Stimulated activated effector memory CD8-positive, alpha-beta T cell treated with anti-CD3 and anti-CD28 coated beads, Interleukin-12 subunit alpha, Interleukin-12 subunit beta, amount 100 ng/mL, for 72 hours (primary cell): ENCODE data around the gene PIP4K2B.

Source experiments
- ATAC-seq: fragments of 150-1000 bp; cut with Tn5 transposase; 2 replicates; pipeline ENCODE4 v1.10.0; 2021
- DNase-seq, 2 donors: peaks; one replicate each; pipeline ENCODE4 v3.0.0; 2021 to 2022; ENCODE audit warnings: low spot score in 2 of 2
- H3K27ac Mint-ChIP-seq: one replicate; pipeline ENCODE4 v1.8.0; 2022; ENCODE audit warnings: mild to moderate bottlenecking, mixed read lengths
- H3K36me3 Mint-ChIP-seq: one replicate; pipeline ENCODE4 v1.8.0; 2022; ENCODE audit warnings: mild to moderate bottlenecking, mixed read lengths
- H3K4me1 Mint-ChIP-seq: one replicate; pipeline ENCODE4 v1.8.0; 2022; ENCODE audit warnings: mixed read lengths
- H3K4me3 Mint-ChIP-seq: one replicate; pipeline ENCODE4 v1.8.0; 2022; ENCODE audit warnings: mild to moderate bottlenecking, mixed read lengths
- H3K9me3 Mint-ChIP-seq: one replicate; pipeline ENCODE4 v1.8.0; 2022; ENCODE audit warnings: mixed read lengths

PIP4K2B gene

GRCh38 chr17:38799501-38800236 lies at the start of gene PIP4K2B:
TSS of gene PIP4K2B (minus strand) at chr17:38799556. CDS start at chr17:38799424, 132 bp downstream.
- Mint-ChIP-seq H3K27ac (peak within 1 kb of the TSS; percentile 96), H3K4me1 (peaks cover 35% of the 10 kb centered on the region), H3K4me3 (peak within 1 kb of the TSS; percentile 95), H3K9me3 (no peaks in the 10 kb centered on the region), H3K36me3 (peaks cover 79% of the 10 kb centered on the region)
- ATAC-seq (peak; percentile 89), DNase-seq (peak; percentile 76 to 96)

GRCh38 chr17:38848557-38848891 lies 49.2 kb upstream of the PIP4K2B start:
- no peak for DNase-seq
- no peak overlapping the region for H3K4me3 Mint-ChIP-seq
- ATAC-seq = no peak
- peaks cover 41% of the 10 kb centered on the region for H3K4me1 Mint-ChIP-seq
- no peak overlapping the region for H3K27ac Mint-ChIP-seq
- no peaks in the 10 kb centered on the region for H3K9me3 Mint-ChIP-seq
- H3K36me3 Mint-ChIP-seq = peaks cover 85% of the 10 kb centered on the region

GRCh38 chr17:38844261-38844757 lies 45.0 kb upstream of the PIP4K2B start:
- H3K27ac Mint-ChIP-seq = no peak overlapping the region
- ATAC-seq (no peak), DNase-seq (no peak)
- no peaks in the 10 kb centered on the region for H3K9me3 Mint-ChIP-seq
- H3K4me3 Mint-ChIP-seq = no peak overlapping the region
- peaks cover 6% of the 10 kb centered on the region for H3K4me1 Mint-ChIP-seq
- H3K36me3 Mint-ChIP-seq = peaks cover 47% of the 10 kb centered on the region

GRCh38 chr17:38825762-38826247 lies 26.4 kb upstream of the PIP4K2B start:
- Mint-ChIP-seq H3K27ac (peak overlapping the region; percentile 100), H3K9me3 (no peaks in the 10 kb centered on the region), H3K36me3 (peaks cover 42% of the 10 kb centered on the region), H3K4me3 (peak overlapping the region; percentile 97), H3K4me1 (peaks cover 25% of the 10 kb centered on the region)
- DNase-seq = no peak
- ATAC-seq = no peak

GRCh38 chr17:38824899-38825761 lies 25.8 kb upstream of the PIP4K2B start, which contains the start of gene CWC25:
TSS of gene CWC25 (minus strand) at chr17:38825321. CDS start at chr17:38825183, 138 bp downstream.
- peaks cover 32% of the 10 kb centered on the region for H3K4me1 Mint-ChIP-seq
- H3K4me3 Mint-ChIP-seq = peak within 1 kb of the TSS; percentile 97
- H3K27ac Mint-ChIP-seq = peak within 1 kb of the TSS; percentile 100
- DNase-seq = peak; percentile 100
- peaks cover 49% of the 10 kb centered on the region for H3K36me3 Mint-ChIP-seq
- peak; percentile 92 for ATAC-seq
- no peaks in the 10 kb centered on the region for H3K9me3 Mint-ChIP-seq

GRCh38 chr17:38815576-38816193 lies 16.3 kb upstream of the PIP4K2B start:
- ATAC-seq (peak; percentile 95), DNase-seq (peak in 1 of 2 donors; percentile 69)
- H3K27ac Mint-ChIP-seq = peak overlapping the region; percentile 44
- peaks cover 14% of the 10 kb centered on the region for H3K4me1 Mint-ChIP-seq
- H3K36me3 Mint-ChIP-seq = peaks cover 96% of the 10 kb centered on the region
- H3K9me3 Mint-ChIP-seq = no peaks in the 10 kb centered on the region
- no peak overlapping the region for H3K4me3 Mint-ChIP-seq

- ATAC-seq (no peak), DNase-seq (no peak)
- no peak overlapping the region for H3K4me3 Mint-ChIP-seq
- peaks cover 100% of the 10 kb centered on the region for H3K36me3 Mint-ChIP-seq
- no peak overlapping the region for H3K27ac Mint-ChIP-seq
- no peaks in the 10 kb centered on the region for H3K4me1 Mint-ChIP-seq
- H3K9me3 Mint-ChIP-seq = no peaks in the 10 kb centered on the region
These were observed 10.5 kb upstream of the PIP4K2B start for GRCh38 chr17:38809828-38810227.

- Mint-ChIP-seq H3K4me3 (peak overlapping the region; percentile 95), H3K4me1 (peaks cover 35% of the 10 kb centered on the region), H3K36me3 (peaks cover 79% of the 10 kb centered on the region), H3K9me3 (no peaks in the 10 kb centered on the region), H3K27ac (peak overlapping the region; percentile 96)
- no peak for DNase-seq
- ATAC-seq = no peak
These were observed 943 bp upstream of the PIP4K2B start for GRCh38 chr17:38800237-38800760.

- Mint-ChIP-seq H3K4me1 (peaks cover 42% of the 10 kb centered on the region), H3K27ac (peak overlapping the region; percentile 96), H3K36me3 (peaks cover 78% of the 10 kb centered on the region), H3K9me3 (no peaks in the 10 kb centered on the region), H3K4me3 (peak overlapping the region; percentile 95)
- DNase-seq = peak in 1 of 2 donors; percentile 23
- peak; percentile 57 for ATAC-seq
These were observed 499 bp downstream of the PIP4K2B start for GRCh38 chr17:38798614-38799500.

- ATAC-seq (no peak), DNase-seq (peak in 1 of 2 donors; percentile 49)
- peak overlapping the region; percentile 95 for H3K4me3 Mint-ChIP-seq
- no peaks in the 10 kb centered on the region for H3K9me3 Mint-ChIP-seq
- peak overlapping the region; percentile 96 for H3K27ac Mint-ChIP-seq
- H3K4me1 Mint-ChIP-seq = peaks cover 45% of the 10 kb centered on the region
- H3K36me3 Mint-ChIP-seq = peaks cover 72% of the 10 kb centered on the region
These were observed 1.5 kb downstream of the PIP4K2B start for GRCh38 chr17:38797828-38798227.

GRCh38 chr17:38797158-38797490 lies 2.2 kb downstream of the PIP4K2B start:
- Mint-ChIP-seq H3K9me3 (no peaks in the 10 kb centered on the region), H3K4me3 (peak overlapping the region; percentile 95), H3K36me3 (peaks cover 65% of the 10 kb centered on the region), H3K4me1 (peaks cover 45% of the 10 kb centered on the region), H3K27ac (no peak overlapping the region)
- DNase-seq = no peak
- ATAC-seq = no peak

GRCh38 chr17:38796451-38797157 lies 2.8 kb downstream of the PIP4K2B start:
- peak overlapping the region; percentile 17 for H3K27ac Mint-ChIP-seq

GRCh38 chr17:38794221-38794620 lies 5.1 kb downstream of the PIP4K2B start:
- no peak for ATAC-seq
- no peak for DNase-seq
- no peak overlapping the region for H3K4me3 Mint-ChIP-seq
- peaks cover 37% of the 10 kb centered on the region for H3K4me1 Mint-ChIP-seq
- no peaks in the 10 kb centered on the region for H3K9me3 Mint-ChIP-seq
- H3K27ac Mint-ChIP-seq = peak overlapping the region; percentile 48
- H3K36me3 Mint-ChIP-seq = peaks cover 48% of the 10 kb centered on the region

More at GRCh38 chr17:38796451-38797157, 2.8 kb downstream of the PIP4K2B start:
- ATAC-seq (no peak), DNase-seq (no peak)
- Mint-ChIP-seq H3K4me3 (no peak overlapping the region), H3K9me3 (no peaks in the 10 kb centered on the region), H3K36me3 (peaks cover 60% of the 10 kb centered on the region), H3K4me1 (peaks cover 45% of the 10 kb centered on the region)
